ACHN (cell line): Measurements from ENCODE around the gene CLSTN2.

Source experiments
- DNase-seq: peaks from one replicate; pipeline ENCODE4 v3.0.0-alpha.2; 2015
- in situ Hi-C: cut with HindIII; loops from 2 replicates; pipeline ENCODE4 v1.10.0; 2017; ENCODE audit warnings: low sequenced_read_pairs, low pct_ligation_motif_present, low pct_unique_long_range_greater_than_20kb

The CLSTN2 gene

GRCh38 chr3:140540262-140540661 is 605.3 kb downstream of the CLSTN2 start:
- in situ Hi-C loops: no loop called here
- DNase-seq: no peak

- in situ Hi-C loops: no loop called here
- no peak for DNase-seq
Observed at GRCh38 chr3:140541975-140542653, 607.1 kb downstream of the CLSTN2 start.

- DNase-seq: no peak
- in situ Hi-C loops: no loop called here
Observed at GRCh38 chr3:140545197-140545596, 610.2 kb downstream of the CLSTN2 start.

DNA sequence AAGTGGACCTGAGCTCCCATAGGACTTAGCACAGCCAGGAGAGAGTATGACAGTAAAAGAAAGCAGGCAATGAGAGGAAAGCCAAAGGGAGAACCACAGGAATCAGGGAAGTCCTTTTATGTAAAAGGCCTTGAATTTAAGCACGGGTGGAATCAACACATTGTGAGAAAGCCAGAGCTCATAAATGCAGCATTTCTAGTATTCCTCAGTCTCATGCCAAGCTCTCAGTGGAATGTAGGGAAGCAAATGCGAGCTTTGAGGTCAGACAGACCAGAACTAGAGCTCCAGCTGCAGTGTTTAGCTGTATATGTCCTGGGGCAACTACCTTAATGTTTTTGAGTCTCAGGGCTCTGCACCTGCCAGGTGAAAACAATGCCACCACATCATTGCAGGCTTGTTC is 610.8 kb downstream of the CLSTN2 start:
- in situ Hi-C loops: no loop called here

GRCh38 chr3:140546649-140547048 is 611.7 kb downstream of the CLSTN2 start:
- DNase-seq: no peak
- in situ Hi-C loops: no loop called here

More for the DNA sequence above, 610.8 kb downstream of the CLSTN2 start:
- no peak for DNase-seq

- peak; percentile 27 for DNase-seq
- in situ Hi-C loops: no loop called here
Observed at GRCh38 chr3:140552403-140552802, 617.4 kb downstream of the CLSTN2 start.

DNA sequence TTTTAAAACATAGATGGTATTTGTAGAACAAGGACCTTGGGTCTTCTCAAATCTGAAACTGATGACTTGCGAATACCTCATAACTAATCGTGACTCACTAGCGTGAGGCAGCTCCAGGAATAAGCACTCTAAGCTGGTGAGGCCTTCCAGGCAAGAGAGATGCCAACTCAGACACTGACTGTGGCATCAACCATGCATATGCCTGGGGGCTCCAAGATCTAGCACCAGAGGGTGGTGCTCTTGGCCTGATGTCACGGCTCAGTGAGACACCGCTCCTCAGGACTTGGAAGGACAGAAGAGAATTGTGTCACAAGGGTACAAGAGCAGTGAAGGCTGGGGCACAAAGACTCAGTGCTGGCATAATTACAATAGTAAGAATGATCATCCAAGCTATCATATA is 617.9 kb downstream of the CLSTN2 start:
- no peak for DNase-seq
- in situ Hi-C loops: no loop called here

DNA sequence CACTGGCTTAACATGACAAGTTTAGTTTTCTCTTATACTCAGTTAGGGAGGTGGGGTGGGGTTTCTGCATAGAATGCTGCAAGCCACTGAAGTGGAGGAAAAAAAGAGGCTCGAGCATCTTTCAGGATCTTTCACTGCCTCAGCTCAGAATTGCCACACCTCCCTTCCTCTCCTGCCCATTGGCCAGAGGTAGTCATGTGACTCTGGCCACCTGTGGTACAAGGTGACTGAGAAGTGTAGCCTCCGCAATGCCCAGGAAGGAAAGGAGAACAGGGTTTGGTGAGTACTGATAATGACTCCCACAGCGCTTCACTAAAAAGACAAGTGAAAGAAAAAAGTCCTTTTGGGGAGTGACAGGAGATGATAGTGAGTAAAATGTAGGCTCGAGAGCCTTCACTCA is 618.6 kb downstream of the CLSTN2 start:
- in situ Hi-C loops: no loop called here
- DNase-seq: no peak

DNA sequence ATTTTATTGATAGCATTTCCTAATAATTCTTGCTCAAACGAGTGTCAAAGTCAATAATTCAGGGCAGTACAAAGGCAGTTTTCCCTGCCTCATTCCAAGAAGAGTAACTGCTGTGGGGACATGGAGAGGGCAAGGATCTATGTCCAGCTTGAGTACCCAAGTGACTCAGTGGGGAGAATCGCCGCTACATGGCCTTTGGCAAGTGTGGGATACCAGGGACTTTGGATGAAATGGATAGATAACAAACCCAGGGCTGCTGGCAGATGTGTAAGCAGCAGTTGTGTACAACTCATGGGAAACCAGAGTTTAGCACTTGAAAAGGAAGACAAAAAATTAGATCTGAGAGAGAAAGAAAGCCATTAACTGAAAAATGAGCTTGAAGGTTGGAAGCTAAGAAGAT is 620.7 kb downstream of the CLSTN2 start:
- in situ Hi-C loops: no loop called here
- no peak for DNase-seq

DNA sequence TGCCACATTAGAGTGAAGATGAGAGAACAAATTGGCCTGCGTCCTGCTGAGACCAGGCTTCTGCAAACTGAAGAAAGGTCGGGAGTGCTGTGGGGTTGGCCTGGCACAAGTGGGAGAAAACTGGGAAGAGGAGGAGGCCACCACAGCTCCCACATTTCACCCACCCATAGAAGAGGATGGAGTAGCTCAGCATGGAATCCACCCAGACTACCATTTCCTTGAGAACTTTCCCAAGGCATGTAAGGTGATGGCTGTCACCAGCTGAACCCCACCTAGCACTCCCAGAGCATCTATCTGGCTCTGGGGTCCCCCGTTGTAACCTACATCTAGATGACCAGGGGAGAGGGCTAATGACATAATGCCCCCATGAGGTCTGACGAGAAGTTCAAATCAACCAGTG is 622.5 kb downstream of the CLSTN2 start:
- in situ Hi-C loops: no loop called here
- DNase-seq: no peak

DNA sequence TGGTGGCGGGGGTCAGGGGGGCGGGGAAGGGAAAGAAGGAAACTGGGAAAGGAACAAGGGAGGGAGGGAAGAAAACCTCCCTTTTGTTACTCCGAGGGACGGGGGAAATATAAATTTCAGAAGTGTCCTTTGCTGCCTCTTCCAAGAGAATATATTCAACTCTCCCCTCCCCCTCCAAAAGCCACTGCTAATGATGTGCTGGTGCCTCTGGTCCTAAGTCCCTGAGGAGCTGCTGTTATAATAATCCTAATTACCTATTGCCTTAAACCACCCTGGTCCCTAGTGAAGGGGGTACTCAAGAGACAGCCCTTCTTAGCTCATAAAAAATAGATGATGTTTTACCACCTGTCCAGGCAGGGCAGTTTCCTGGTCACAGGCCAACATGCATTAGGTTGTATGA is 624.6 kb downstream of the CLSTN2 start:
- no peak for DNase-seq
- in situ Hi-C loops: no loop called here

DNA sequence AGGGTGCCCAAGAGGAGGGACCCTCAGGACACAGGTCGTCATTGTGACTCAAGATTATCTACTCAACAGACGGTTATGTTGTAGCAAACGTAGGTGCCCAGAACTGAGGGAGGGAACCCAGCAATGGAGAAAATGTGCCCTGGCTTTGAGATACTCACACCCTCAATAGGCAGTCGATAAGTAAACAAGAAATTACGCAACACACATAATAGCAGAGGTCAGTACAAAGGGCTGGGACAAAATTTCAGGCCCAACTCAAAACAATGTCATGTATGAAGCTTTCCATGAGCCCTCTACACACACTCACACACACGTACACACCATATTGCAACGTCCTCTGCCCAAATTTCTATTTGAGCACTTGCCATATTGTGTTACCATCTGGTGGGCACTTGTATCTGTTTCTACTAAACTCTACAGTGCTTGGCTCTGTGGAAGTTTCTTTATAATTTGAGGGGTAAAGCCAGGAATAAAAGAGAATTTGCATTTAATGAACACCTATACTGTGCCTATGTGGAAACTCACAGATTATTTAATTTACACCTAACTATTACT is 628.3 kb downstream of the CLSTN2 start:
- DNase-seq: no peak
- in situ Hi-C loops: no loop called here

GRCh38 chr3:140568131-140568530 is 633.1 kb downstream of the CLSTN2 start:
- in situ Hi-C loops: no loop called here
- DNase-seq: no peak

DNA sequence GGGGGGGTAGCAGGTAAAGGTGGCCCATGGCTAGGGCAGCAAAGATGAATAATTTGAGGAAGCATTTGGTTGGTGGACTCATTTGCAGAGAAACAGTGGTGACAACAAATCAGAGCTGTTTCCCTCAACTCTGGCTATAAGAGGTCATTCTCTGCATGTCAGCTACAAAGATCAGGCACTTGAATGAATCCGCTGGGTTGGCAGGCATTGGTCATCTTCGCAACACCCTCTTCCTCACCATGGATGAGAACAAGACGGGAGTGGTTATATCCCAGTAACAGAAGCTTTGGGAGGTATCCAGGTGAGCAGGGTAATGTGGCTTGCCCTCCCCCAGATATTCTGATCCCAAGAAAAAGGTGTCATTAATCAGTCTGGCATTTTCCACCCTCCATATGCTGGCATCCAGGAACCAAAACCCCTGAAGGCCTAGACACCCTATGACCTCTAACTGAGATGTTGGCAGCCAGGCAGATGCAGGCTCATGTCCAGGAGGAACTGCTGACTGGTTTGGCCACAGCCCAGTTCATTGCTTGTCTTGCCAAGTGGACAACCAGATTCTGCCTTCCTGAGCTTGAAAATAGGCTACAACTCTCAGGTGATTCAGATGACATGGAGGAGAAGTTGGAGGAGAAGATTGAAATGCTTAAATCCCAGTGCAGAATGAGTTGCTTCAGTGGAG is 634.0 kb downstream of the CLSTN2 start:
- in situ Hi-C loops: no loop called here
- no peak for DNase-seq

DNA sequence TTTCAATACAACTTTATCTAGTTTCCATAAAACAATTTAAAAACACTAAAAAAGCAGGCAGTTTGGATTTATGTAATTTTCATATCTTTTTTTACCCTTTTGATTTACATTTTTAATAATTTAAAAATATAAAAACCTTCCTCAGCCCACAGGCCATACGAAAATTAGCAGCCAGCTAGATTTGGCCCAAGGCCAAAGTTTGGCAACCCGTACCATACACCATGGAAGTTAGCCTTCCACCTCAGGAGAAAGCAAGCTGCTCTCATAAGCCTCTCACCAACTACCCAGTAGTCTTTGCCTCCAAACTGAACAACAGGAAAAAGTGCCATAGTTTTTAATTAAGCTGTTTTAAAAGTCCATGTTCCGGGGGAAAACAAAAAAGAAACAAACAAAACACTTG is 635.6 kb downstream of the CLSTN2 start:
- in situ Hi-C loops: no loop called here
- DNase-seq: no peak

DNA sequence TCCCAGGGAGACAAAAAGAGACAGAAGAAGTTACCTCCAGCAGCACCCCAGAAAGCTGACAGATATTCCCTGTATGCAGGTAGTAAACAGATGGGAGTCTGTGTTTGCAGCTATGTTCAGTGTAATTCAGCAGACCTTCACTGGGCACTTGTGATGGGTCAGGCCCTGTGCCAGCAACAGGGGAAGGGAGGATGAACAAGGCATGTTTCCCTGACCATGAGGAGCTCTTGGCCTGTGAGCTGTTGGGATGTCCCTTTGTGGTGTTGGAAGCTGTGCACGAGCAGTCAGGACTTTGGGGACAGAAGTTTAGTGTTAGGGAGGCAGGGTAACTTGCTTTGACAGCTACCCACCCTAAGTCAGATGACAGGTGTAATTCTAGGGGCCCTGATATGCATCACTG is 636.9 kb downstream of the CLSTN2 start:
- in situ Hi-C loops: no loop called here
- DNase-seq: no peak

DNA sequence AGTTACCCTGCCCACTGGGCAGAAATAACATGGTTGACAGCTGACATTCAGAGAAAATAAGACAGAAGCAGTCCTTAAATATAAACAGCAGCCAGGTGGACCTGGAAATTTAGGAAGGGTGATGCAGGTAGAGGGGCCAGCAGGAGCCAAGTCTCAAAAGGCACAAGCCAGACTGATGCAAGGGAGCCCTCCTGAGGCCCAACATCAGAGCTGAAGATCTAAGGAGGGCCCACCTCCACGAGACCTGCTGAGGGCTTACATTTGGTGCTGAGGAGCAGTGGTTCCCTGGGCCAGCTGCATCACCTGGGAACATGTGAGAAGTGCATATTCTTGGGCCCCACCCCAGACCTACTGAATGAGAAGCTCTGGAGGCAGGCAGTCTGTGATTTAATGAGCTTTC is 637.3 kb downstream of the CLSTN2 start:
- DNase-seq: no peak
- in situ Hi-C loops: no loop called here

DNA sequence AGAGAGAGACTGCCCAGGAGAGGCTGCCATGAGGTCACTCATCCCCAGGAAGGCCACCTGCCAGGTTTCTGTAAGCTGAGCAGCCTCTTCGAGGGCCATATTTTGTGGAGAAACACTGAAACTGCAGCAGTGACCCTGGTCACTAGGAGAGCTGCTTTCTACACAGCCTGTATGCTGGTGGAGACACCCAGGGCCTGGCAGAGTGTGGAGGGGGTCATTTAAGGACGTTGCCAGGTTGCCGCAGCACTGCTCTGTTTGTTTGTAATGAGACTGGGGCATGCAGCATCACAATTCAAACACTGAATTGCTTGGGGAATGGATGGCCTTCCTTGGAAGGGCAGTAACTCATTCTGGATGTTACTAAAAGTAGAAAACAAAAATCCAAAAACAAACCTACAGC is 638.0 kb downstream of the CLSTN2 start:
- in situ Hi-C loops: no loop called here
- DNase-seq: no peak

DNA sequence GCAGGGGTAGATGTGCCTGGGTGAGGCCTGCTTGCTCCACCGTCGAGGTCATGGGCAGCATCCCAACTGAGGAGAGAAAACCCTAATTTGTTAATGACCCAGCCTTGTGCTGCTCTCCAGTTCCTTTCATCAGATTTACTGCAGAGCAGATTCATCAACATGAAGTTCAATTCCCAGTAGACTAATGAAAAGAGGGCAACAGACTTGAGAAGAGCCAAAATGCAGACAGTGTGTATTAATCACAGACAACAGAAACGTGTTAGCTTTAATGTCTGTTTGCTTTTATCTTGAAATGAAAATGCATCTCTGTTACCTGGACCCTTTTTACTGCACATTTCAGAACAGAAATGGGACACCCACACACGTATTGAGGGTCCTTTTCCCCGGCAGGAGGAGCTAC is 639.4 kb downstream of the CLSTN2 start:
- in situ Hi-C loops: no loop called here
- no peak for DNase-seq

- in situ Hi-C loops: no loop called here
- no peak for DNase-seq
Observed at GRCh38 chr3:140576449-140576848, 641.5 kb downstream of the CLSTN2 start.
